GM12865 (cell line): ENCODE data around the gene SLC25A19.

Experiments
- DNase-seq: peaks from one replicate; pipeline ENCODE4 v3.0.0; 2010; ENCODE audit warnings: low read depth
- H3K4me3 ChIP-seq: 2 replicates; pipeline ENCODE4 v1.5.1; 2011; ENCODE audit warnings: mild to moderate bottlenecking, low read depth, low read length, control low read depth
- CTCF ChIP-seq: IDR thresholded peaks from 2 replicates; pipeline ENCODE4 v1.5.1; 2011; ENCODE audit warnings: low read length, control low read depth, low read depth, inconsistent platforms; ENCODE audit not compliant: insufficient read depth; ENCODE audit errors: missing control alignments

The SLC25A19 gene

GRCh38 chr17:75232786-75233185 is 56.4 kb downstream of the SLC25A19 start:
- no peak overlapping the region for H3K4me3 ChIP-seq
- no peak for TF ChIP-seq CTCF
- DNase-seq: no peak

GRCh38 chr17:75231741-75232464 is 57.3 kb downstream of the SLC25A19 start:
- TF ChIP-seq CTCF: no peak
- DNase-seq: no peak
- no peak overlapping the region for H3K4me3 ChIP-seq

- DNase-seq: no peak
- no peak for TF ChIP-seq CTCF
- no peak overlapping the region for H3K4me3 ChIP-seq
Measured at GRCh38 chr17:75231071-75231470, 58.2 kb downstream of the SLC25A19 start.

GRCh38 chr17:75228847-75229246 is 60.4 kb downstream of the SLC25A19 start:
- DNase-seq: no peak
- TF ChIP-seq CTCF: no peak

GRCh38 chr17:75228305-75228704 is 60.9 kb downstream of the SLC25A19 start:
- no peak for DNase-seq
- H3K4me3 ChIP-seq: no peak overlapping the region
- TF ChIP-seq CTCF: no peak

More at GRCh38 chr17:75228847-75229246, 60.4 kb downstream of the SLC25A19 start:
- no peak overlapping the region for H3K4me3 ChIP-seq

- no peak overlapping the region for H3K4me3 ChIP-seq
- no peak for DNase-seq
- TF ChIP-seq CTCF: no peak
Measured at GRCh38 chr17:75227729-75228128, 61.5 kb downstream of the SLC25A19 start.

GRCh38 chr17:75225016-75225415 is 64.2 kb downstream of the SLC25A19 start:
- no peak for DNase-seq

More at GRCh38 chr17:75225016-75225415, 64.2 kb downstream of the SLC25A19 start:
- no peak for TF ChIP-seq CTCF
- no peak overlapping the region for H3K4me3 ChIP-seq
